ENCODE data around the gene PTCD1.

Gene PTCD1

GRCh38 chr7:99409192-99409572 is 29.4 kb downstream of the PTCD1 start:
- DNase-seq (ENCODE audit: low read depth in 2 of 2), result no peak

- peak; percentile 87 to 89 for DNase-seq (ENCODE audit: low read depth in 2 of 2)
Observed at GRCh38 chr7:99408379-99409191, 30.0 kb downstream of the PTCD1 start, which contains the start of the genes BUD31 and PDAP1. Gene BUD31, plus strand, starts transcription at chr7:99408969. Its CDS starts 2,124 bp downstream, at chr7:99411093. Gene PDAP1, minus strand, starts transcription at chr7:99408597. Its CDS starts 49 bp downstream, at chr7:99408548.

DNA sequence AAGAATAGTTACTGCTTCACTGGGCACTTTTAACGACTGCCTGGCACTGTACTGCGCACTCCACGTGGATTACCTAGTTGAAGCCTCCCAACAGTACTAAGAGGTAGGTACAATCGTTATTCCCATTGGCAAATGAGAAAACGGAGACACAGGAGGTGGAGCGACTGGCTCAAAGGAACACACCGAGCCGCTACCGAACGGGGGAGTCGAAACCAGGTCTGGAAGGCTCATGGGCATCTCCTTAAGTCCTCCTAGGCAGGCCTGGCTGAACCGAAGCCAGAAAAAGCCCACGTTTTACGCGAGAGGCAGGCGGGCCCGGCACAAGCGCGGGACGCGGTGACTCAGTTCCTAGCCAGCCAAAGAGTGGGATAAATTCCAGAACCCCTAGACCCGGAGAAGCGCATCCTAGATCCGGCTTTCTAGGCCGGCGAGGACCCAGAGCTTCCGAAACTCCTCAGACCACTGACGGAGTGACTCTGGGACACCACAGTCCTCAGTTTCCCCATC is 30.7 kb downstream of the PTCD1 start:
- DNase-seq (ENCODE audit: low read depth in 2 of 2), result peak; percentile 38 to 50

DNA sequence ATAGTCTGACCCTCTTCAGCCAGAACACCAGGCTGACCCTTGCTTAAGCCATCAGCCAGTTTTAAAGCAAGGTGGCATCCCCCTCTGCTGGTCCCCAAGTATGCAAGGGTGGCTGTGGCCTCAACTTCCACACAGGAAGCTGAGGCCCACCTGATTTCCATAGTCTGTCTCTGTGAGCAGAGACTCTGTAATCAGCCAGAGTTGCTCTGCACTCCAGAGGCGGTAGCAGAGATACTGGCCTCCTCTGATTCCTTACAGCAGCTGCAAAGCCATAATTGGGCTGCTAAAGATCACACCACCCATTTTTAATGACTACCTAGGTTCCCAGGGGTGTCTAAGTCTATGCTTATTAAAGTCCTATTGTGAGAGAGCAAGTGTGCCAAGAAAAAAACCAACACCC is 32.0 kb downstream of the PTCD1 start:
- DNase-seq (ENCODE audit: low read depth in 2 of 2), result no peak

DNA sequence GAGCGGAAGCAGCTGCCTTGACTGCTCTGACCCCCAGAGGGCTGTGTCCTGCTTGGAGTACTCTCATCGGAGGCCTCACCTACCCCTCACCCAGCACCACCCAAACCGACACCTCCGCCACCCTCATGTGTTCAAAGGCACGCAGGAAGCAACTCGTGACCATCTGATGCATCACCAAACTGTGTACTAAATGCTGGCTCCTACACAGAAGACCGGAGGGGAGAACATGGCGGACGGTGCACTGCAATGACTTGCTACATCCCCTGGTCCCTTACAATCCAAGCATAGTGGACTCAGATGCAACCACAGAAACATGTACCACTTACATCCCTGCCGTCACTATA is 33.6 kb downstream of the PTCD1 start:
- no peak for DNase-seq (ENCODE audit: low read depth in 2 of 2)

- DNase-seq (ENCODE audit: low read depth in 2 of 2), result no peak
Observed at GRCh38 chr7:99404235-99404976, 34.2 kb downstream of the PTCD1 start.

DNA sequence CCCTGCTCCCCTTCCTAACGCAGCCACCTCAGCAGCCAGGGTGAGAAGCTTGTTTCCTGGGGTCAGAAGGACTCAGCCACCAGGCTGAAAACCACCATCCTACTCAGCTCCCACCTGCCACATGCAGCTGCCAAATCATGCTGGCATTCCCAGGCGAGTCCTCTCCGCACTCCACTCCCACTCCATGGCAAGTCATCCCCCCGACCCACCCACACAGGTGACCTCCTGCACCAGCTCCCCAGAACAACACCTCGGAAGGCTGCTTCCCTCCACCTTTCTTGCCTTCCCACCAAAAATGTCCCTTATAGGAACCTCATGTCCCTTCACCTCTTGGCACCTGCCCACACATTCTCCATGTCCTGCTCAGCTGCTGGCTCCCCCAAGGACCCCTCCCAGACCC is 34.8 kb downstream of the PTCD1 start:
- DNase-seq (ENCODE audit: low read depth in 2 of 2), result no peak

- no peak for DNase-seq (ENCODE audit: low read depth in 2 of 2)
Observed at GRCh38 chr7:99402854-99403253, 35.7 kb downstream of the PTCD1 start.

- no peak for DNase-seq (ENCODE audit: low read depth in 2 of 2)
Observed at GRCh38 chr7:99399597-99399996, 39.0 kb downstream of the PTCD1 start.

GRCh38 chr7:99398891-99399445 is 39.6 kb downstream of the PTCD1 start:
- no peak for DNase-seq (ENCODE audit: low read depth in 2 of 2)

GRCh38 chr7:99397297-99397983 is 41.2 kb downstream of the PTCD1 start:
- no peak for DNase-seq (ENCODE audit: low read depth in 2 of 2)

GRCh38 chr7:99396418-99397296 is 41.9 kb downstream of the PTCD1 start:
- no peak for DNase-seq (ENCODE audit: low read depth in 2 of 2)

GRCh38 chr7:99395616-99396327 is 42.8 kb downstream of the PTCD1 start:
- DNase-seq (ENCODE audit: low read depth in 2 of 2), result no peak

DNA sequence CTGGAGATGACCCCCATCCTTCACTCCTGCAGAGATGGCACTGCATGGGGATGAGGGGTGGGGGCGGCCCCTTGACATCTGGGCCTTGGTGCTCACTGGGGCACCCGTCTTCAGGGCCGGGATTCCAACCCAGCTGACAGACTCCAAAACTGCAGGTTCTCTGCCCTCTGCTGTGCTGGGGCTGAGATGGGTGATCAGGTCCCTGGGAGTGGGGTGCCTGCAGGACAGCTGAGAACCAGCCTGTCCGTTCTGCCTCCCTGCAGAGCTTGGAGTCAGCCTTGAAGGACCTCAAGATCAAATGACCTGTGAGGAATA is 44.5 kb downstream of the PTCD1 start:
- DNase-seq (ENCODE audit: low read depth in 2 of 2), result no peak

DNA sequence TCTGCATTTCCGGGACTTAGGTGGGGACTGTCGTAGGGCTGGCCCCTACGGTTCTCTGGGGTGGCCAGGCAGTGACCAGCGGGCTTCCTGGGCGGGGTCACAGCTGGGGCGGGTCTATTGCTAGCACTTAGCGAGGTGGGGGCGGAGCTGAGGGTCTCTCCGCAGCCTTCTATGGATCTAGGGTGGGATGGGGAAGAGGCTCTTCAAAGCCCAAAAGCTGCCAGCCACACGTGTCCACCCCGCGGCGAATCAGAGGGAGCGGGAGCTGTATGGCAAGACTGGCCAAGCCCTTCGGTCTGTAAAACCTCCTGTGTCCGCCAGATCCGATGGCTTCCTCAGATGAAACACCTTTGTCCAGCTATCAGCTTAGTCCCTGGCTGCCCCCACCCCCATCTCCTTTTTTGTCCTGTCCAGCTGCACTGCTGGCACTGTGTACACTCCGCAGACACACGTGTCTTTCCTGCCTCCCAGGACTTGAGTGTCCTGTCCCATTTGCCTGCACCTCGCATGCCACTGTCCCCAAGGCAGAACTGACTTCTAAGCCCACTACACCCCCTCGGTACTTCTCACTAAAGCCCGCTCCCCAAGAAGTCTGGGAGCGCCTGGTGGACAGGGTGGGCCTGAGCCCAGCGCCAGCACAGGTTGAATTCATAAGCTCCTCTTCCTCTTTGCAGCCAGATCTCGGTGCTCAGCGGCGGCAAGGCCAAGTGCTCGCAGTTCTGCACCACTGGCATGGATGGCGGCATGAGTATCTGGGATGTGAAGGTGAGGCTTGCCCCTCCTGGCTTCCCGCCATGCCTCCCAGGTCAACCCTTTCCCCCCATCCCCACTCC is 45.0 kb downstream of the PTCD1 start:
- DNase-seq (ENCODE audit: low read depth in 2 of 2), result no peak

GRCh38 chr7:99392659-99393354 is 45.8 kb downstream of the PTCD1 start:
- DNase-seq (ENCODE audit: low read depth in 2 of 2), result no peak

GRCh38 chr7:99392046-99392445 is 46.6 kb downstream of the PTCD1 start:
- DNase-seq (ENCODE audit: low read depth in 2 of 2), result no peak

- DNase-seq (ENCODE audit: low read depth in 2 of 2), result no peak
Observed at GRCh38 chr7:99390941-99391602, 47.5 kb downstream of the PTCD1 start.
